GM21447 (cell line): Measurements from ENCODE around the gene CCL7.
"Not testable (repeated sequence)": the region's sequence is repeated elsewhere in the genome, so short reads cannot be mapped to it uniquely, and the experiment has no call there.

Experiments
- ATAC-seq: cut with Tn5 transposase; IDR thresholded peaks from one replicate; pipeline ENCODE4 v1.9.1; 2021; ENCODE audit not compliant: unreplicated experiment

The CCL7 gene

DNA sequence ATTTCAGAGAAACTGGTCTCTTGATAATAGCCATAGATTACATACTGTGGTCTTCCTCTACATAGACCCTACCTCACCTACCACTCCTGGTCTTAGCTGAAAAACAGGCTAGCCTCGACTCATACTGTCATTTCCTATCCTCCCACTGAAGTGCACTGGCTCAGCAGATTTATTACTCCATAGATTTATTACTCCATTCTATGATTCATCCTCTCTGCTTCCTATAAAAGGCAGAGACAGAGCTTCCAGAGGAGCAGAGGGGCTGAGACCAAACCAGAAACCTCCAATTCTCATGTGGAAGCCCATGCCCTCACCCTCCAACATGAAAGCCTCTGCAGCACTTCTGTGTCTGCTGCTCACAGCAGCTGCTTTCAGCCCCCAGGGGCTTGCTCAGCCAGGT is at the start of gene CCL7:
Gene CCL7 (plus strand): TSS at position 253 of the 400 bp plus-strand sequence. CDS start 70 bp downstream, at position 323.
- ATAC-seq: no peak

DNA sequence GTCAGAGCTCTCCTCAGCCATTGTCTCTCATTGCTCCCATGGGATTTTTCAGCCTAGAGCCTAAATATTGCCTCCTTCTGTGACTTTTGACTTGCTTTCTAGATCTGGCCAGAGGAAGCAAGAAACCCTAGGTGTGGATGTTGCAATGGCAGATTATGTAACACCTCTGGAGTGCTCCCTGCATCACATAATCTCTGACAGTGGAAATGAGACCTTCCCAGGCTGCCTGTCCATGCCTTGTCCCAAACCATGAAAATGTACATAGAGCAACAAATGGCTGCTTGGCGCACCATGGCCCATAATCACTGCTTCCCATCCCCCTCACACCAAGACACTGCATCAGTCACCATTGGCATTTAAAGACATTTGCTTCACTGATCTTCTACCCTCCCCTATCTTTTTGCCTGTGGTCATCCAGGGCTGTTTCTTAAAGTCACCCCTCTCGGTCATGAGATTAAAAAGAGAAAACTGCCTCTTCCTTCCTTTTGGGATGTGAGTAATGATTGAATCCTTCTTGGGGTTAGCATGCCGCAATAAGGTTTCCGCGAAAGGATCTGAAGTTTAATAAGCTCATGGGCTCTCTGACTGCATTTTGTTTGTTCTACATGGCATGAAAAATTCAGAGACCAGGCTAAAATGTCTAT is 49.1 kb upstream of the CCL7 start:
- no peak for ATAC-seq

DNA sequence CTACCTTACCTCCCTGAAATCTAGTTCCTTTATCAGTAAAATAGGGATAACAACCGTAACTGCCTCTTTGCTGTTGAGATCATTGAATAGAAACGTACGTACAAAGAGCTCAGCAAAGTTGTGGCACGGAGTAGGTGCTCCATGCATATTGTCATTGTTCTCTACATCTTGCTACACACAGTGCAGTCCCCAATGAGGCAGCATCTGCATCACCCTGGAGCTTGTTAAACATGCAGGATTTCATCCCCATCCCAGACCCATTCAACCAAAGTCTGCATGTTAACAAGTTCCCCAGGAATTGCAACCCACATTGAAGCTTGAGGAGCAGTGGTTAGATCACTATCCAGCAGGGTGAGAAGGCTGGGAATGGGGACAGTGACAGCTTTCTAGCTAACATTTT is 48.6 kb upstream of the CCL7 start:
- ATAC-seq: no peak

DNA sequence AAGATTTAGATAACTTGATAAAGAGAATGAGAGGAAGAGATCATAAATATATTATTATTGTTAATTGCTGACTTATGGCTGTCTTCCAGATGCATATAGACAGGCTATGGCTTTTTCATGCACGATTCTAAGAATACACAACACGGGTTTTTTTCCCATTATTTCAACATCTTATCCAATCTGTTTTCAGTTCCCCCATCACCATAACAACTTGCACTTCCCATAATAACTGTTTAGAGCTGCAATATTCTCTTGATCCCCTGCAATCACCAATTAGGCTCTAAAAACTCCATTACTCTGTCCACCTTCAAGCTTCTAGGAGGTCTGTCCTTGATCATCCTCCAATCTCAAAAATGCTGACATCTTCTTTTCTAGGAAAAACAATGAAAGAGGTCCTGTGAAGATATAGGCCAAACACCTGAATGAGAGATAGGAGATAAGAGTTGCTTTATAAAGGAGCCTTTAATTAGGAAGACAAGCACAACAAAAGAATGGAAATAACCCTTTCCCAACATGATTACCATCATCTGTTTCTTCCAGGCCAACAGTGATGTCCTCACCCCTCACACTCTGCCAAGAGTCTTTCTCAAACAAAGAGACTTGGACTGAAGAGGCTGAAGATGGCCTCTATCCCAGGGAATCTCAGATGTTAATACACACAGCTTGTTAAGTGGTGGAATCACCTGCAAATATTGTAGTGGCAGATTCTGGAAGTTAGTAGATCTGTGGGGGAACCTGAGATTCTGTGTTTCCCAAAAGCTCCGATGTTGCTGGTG is 47.1 kb upstream of the CCL7 start:
- no peak for ATAC-seq

DNA sequence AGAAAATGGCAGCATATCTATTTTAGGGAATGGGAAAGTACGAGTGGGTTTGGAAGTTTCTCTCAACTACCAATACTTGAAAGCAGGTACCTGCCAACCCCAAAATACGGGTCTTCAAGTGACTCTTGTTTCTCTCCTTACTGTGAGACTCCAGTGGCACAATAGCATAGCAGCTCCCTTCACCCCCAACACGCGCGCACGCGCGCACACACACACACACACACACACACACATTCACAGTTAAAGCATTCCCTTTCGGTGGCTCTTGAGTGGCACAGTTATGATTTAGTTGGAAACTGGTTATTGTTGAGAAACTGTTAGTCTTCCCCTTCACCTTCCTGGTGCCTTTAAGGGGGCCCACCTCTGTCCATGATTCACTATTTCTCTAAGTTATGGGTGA is 45.0 kb upstream of the CCL7 start:
- no peak for ATAC-seq

DNA sequence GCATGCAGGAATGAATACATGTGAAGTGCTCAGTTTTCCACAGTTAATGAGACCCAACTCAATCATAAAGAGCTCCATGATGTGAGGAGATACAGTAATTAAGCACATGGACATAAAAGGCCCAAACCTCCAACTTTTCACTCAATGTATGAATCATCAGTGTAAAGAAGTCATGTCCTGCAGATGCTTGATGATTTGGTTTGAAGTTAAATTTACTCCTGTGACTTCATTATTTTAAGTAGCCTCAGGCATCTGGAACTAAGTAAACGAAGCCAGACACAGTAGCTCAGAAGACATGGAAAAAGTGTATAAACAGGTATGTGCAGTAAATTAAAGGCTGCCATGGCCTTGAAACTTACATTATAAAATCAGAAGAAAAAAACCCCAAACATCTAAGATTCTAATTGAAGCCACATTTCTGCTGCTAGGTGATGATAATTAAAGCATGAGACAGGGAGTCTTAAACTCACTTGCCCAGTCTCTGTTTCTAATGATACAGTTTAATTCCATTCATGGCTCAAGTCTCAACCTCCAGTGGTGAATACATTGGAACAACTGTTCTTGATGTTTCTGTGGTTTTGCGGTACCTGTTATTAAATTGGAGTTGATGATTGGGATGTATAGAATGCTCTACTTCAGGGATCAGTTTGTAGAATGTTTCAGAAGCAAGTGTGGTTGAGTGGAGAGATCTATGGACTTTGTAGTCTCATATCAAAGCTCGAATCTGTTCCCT is 43.8 kb upstream of the CCL7 start:
- no peak for ATAC-seq

DNA sequence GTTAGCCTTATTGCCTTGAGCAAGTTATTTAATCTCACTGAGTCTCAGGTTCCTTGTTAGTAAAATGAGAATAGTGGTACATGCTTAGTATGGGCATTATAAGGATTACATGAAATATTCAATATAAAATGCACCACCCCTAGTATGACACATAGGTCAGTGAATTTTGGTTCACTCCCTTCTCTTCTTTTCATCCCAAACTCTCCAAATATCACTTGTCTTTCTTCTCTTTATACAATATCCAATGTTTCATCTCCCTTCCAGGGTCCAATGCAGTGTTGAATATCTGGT is 43.3 kb upstream of the CCL7 start:
- no peak for ATAC-seq

DNA sequence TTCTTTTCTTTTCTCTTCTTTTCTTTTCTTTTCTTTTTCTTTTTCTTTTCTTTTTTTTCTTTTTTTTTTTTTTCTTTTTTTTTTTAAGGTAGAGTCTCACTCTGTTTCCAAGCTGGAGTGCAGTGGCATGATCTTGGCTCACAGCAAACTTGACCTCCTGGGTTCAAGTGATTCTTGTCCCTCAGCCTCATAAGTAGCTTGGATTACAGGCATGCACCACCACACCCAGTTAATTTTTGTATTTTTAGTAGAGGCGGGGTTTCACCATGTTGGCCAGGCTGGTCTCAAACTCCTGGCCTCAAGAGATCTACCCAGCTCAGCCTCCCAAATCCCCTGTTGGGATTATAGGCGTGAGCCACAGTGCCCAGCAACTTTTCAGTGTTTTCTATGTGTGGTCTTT is 42.7 kb upstream of the CCL7 start:
- not testable (repeated sequence) for ATAC-seq

DNA sequence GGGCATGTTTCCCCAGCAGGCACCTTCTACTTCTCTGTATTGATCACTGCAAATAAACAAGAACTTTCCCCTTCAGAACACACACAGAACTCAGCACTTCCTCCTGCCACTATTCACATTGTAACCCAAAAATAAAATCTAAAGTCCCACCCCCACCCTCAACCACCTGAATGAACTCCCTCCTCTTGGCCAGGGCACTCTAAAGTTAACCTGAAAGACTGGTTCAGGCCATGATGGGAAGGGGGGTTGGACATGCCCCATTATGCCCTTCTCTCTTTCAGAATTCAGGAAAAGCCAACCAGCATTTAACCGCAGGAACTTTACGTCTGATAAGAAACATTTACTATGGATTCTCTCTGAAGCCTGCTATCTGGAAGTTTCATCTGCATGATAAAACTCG is 42.3 kb upstream of the CCL7 start:
- ATAC-seq: no peak

DNA sequence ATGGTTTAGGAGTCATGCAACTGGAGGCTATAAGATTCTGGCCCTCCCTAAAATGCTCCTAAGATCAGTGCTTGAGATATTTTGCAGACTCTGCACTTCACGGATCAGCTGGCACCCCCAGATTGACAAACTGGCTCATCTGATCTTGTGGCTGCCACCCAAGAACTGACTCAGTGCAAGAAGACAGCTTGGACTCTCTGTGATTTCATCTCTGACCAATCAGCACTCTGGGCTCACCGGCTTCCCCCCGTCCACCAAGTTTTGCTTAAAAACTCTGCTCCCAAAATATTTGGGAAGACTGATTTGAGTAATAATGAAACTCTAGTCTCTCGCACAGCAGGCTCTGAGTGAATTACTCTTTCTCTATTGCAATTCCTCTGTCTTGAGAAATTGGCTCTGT is 41.2 kb upstream of the CCL7 start:
- ATAC-seq: no peak

DNA sequence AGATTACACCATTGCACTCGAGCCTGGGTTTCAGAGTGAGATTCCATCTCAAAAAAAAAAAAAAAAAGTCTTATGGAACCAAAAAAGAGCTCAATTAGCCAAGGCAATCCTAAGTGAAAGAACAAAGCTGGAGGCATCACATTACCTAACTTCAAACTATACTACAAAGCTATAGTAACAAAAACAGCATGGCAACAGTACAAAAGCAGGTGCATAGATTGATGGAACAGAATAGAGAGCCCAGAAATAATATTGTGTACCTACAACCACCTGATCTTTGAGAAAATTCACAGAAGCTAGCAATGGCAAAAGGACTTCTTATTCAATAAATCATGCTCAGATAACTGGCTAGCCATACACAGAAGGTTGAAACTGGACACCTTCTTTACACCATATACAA is 39.7 kb upstream of the CCL7 start:
- no peak for ATAC-seq

DNA sequence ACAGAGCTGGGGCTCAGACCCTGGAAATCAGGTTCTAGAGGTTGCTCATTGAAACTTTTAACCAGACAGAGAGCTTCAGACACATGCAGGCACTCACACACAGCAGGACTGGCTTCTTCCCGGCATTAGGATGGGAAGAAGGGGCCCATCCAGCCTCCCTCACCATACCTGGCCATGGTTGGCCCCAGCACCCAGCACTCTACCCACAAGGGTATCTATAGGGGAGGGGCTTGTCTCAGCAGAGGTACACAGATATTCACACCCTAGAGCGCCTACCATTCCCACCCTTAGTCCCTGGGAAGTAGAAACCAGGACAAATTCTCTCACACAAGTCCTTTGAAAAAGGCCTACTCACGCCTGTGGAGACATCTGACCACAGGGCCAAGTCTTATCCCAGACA is 35.4 kb upstream of the CCL7 start:
- no peak for ATAC-seq

DNA sequence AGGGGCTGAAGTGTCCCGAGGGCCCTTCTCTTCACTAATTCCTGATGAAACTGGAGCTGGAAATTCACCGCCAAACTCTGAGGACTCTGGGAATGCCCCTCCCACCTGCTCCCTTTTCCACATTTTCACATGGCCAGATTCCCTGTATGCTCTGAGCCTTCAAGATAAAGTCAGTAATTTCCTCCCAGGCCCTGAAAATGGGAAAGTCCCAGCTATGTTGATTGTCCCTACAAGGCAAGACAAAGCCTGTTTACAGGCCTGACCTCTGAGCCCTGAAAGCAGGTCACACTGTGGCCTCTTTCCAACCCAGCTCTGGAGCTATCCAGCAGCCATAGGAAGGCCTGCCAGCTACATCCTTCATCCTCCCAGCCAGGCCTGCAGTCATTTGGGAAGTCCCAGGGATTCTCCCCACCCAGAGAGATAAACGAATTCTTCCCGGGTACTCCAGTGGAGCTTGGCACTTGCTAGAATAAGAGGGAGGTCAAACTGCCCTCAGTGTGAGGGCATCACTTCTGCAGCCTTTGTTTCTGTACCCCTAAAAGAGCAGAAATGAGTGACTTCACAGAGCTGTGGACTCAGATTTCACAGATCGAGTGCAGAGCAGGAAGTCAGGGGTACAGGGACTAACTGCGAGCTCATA is 34.5 kb upstream of the CCL7 start:
- no peak for ATAC-seq

DNA sequence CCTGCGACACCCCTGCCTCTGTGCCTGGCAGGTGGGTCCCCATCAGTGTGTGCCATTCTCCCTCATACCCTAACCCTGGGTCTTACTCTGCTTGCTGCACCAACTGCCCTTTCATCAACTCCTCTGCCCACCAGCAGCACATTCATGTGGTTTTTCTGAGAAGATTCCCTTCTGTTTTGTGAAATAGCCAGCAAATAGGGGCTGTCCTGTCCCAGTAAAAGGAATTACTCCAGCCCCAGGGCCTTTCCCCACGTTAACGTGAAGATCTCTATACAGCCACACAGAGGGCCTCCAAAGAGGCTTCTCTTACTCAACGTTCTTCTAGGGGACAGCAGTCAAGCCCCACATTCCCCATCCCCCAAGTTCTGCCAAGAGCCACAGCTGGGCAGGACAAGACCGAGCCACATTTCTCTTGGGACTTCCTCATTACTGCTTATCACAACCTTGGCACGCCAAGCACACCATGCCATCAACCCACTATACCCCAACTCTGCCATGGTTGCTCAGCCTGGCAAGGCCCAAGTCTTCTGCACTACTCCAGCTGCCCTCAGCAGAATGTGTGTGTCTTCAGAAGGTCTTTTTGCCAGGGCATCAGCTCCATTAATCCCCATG is 33.6 kb upstream of the CCL7 start:
- no peak for ATAC-seq

DNA sequence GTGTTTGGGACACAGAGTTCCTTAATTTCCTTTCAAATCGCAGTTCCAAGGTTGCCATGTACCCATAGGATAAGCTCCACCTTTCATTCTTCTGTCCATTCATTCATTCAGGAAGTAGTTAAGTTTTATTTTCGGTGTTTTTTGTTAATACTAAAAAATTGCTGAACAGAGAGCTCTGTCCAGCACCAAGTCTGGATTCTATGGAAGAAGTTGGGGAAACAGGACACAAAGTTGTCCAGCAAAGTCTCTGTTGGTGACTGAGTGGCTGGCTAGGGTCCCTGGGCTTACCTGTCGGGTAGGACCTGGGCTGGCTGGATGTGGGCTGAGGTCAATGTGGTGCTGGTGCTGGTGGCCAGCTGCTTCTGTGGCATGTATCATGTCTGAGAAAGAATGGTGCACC is 32.6 kb upstream of the CCL7 start:
- ATAC-seq: no peak

DNA sequence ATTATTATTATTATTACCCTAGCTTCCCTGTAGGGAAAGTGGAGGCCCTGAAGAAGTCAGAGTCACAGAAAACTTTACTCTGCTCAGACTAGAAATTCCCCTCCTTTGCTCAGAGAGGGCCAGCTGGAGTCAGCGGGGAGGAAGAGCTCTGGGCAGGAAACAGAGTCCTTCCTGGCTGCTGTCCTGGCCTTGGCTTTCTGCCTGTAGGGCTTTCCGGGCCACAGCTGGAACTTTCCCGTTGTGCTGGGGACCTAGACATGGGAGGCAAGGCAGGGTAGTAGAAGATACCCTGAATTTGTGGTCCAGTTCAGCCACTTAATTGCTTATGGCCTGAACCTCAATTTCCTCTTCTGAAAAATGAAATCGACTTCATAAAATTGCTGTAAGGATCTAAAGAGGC is 29.0 kb upstream of the CCL7 start:
- no peak for ATAC-seq

DNA sequence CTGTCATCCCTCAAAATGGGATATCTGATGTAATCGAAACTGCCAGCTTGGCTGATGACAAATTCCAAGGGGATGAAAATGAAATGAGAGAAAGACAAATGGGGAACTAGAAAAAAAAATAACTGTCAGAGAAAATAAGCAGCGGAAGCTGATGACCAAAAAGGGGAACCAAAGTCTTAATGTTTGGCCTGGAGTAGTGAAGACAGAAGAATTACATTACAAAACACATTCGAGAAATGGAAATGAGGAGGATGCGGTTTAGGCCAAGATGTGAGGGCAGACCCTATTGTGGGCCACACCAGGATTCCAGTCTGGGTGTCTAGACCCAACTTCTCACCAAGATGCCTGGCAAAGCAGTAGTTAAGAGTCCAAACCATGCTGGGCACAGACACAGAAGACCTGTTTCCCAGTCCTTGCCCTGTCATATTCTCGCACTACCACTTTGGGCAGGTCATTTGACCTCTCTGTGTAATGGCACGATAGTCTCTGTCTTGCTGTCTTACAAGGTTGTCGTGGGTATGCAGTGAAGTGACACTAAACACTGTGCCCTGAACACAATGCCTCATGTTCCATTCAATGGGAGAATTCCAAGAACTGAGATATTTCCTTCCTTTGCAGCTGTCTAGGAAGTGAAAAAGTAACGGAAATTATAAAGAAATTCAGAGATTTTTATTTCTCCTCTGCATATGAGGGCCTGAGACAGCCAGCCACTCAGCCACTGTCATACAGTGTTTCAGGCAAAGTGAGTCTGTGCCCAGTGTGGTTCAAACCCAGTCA is 27.2 kb upstream of the CCL7 start:
- ATAC-seq: no peak

DNA sequence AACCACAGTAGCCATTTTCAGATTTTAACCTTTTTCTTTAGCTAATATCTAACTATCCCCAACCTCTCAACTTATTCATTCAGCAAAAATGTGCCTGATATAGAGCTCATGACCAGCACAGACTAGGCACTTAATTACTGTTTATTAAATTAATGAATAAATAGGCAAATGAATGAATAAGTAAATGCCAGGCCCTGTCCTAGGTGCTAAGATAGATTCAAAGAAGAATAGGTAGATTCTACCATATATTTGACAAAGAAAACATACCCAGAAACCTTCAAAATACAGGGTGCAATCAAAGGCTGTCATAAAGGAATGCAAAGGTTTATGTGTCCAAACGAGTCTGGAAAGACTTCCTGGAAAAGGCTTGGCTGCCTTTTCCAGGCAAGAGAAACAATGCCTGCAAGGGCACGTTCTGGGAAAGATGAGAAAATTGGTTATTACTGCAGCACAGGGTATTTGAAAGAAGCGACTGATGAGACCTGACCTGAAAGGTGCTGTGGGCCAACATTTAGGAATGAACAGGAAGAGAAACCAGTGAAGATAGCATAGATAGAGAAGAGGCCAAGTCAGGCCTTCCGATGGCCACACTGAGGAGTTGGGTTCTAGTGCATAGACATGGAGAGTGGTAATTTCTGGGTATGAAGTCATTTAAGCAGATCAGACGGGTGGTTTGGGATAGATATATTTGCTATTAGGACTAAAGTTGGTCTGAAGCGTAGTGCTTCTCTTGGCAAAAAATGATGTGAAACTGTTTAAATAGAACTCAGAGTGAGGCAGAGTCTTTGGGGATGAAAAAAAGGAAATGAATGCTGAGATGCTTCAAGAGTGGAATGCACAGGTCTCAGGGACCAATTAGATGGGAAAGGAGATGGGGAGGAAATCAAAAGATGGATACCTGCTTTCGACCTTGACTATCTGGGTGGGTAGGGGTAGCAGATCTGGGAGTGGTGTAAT is 26.4 kb upstream of the CCL7 start:
- no peak for ATAC-seq

DNA sequence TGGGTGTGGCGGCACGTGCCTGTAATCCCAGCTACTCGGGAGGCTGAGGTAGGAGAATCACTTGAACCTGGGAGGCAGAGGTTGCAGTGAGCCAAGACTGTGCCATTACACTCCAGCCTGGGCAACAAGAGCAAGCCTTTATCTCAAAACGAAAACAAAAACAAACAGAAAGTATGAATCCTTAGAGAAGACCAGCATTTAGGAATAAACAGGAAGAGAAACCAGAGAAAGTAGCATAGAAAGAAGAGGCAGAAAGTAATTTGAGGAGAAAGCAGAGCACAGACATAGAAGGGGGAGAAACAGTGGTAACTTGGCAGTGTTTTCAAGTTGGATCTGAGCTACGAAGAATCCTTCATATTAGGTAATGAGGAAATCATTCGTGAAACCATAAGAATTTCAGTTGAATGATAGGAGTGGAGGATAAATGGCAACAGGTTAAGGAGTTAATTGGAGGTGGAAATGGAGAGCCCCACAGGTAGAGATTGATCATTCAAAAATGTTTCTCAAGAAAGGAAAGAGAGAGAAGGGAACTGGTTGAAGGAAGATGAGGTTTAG is 24.6 kb upstream of the CCL7 start:
- ATAC-seq: no peak
